Measurements from ENCODE around the gene CDRT15.
"Not testable (repeated sequence)": the region's sequence is repeated elsewhere in the genome, so short reads cannot be mapped to it uniquely, and the experiment has no call there.

CDRT15 gene

DNA sequence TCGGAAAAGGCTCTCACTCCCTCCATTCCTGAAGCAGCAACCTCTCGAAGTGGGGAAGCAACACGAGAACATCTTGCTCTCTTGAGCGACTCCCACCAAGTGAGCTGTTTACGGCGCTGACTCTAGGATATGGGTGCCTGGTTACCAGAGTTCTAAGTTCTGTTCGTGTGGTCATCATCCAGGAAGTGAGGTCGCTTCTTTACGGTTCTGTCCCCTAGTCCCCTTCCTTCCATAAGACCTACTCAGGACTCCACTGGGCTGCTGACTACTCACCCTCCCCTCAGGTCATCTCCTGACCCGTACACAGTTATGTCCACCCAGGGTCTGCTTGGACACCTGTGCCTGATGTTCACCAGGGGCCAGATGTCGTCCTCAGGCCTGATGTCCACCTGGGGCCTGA lies at the start of gene CDRT15:
Gene CDRT15 (minus strand): TSS at position 101 of the 400 bp plus-strand sequence. CDS start 29 bp downstream, at position 72.
- H3K4me1 ChIP-seq (ENCODE audit: control insufficient read depth in 1 of 2, insufficient read depth in 2 of 2, low read length in 2 of 2); H3K9me3 ChIP-seq (ENCODE audit: control insufficient read depth in 1 of 2, low read length in 2 of 2); H3K27me3 ChIP-seq (ENCODE audit: low read depth, low read length); H3K4me3 ChIP-seq (ENCODE audit: low read depth in 1 of 2, low read length in 2 of 2); H3K27ac ChIP-seq (ENCODE audit: low read length); H3K36me3 ChIP-seq (ENCODE audit: control insufficient read depth in 1 of 2, insufficient read depth in 2 of 2, low read length in 2 of 2): not testable (repeated sequence)

DNA sequence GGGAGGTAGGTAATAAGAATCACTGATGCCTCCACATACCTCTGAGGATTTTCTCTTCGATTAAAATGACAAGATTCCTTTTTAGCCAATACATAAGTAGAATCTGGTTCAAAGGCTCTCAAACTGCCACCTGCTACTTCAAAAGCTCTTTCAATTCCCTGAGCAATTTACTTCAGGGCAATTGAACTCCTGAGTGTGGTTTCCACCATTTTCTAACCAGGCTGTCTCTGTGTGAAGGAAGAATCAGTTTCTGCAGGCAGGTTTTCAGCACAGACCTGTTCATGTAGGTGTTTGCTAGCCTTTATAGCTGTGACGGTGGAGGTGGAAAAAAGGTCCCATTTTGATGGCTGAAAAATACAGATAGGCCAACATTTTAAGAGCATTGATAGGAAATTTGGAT lies 46.1 kb upstream of the CDRT15 start:
- H3K4me1 ChIP-seq (ENCODE audit: control insufficient read depth in 1 of 2, insufficient read depth in 2 of 2, low read length in 2 of 2), result no peaks in the 10 kb centered on the region
- no peaks in the 10 kb centered on the region for H3K27me3 ChIP-seq (ENCODE audit: low read depth, low read length)
- no peak overlapping the region for H3K27ac ChIP-seq (ENCODE audit: low read length)
- no peak overlapping the region for H3K4me3 ChIP-seq (ENCODE audit: low read depth in 1 of 2, low read length in 2 of 2)
- H3K9me3 ChIP-seq (ENCODE audit: control insufficient read depth in 1 of 2, low read length in 2 of 2), result peaks cover 0 to 2% of the 10 kb centered on the region in 2 donors
- no peaks in the 10 kb centered on the region for H3K36me3 ChIP-seq (ENCODE audit: control insufficient read depth in 1 of 2, insufficient read depth in 2 of 2, low read length in 2 of 2)

DNA sequence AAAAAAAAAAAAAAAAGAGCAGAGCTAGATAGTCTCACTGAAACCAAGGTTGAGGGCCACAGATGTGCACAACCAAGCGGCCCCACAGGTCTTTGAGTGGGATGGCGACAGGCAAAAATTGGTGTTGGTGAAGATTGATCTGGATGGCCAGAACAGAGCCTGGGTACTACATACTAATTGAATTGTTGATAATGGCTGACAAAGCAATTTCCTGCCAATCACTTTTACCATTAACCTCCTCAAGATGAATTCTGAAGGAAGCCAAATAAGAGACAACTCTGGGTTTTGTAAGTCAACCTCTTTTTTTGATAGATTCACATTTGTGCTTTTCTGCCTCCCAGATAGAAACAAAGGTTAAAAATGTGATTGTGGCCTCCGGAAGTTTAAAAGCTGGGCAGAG lies 44.9 kb upstream of the CDRT15 start:
- no peaks in the 10 kb centered on the region for H3K4me1 ChIP-seq (ENCODE audit: control insufficient read depth in 1 of 2, insufficient read depth in 2 of 2, low read length in 2 of 2)
- no peaks in the 10 kb centered on the region for H3K27me3 ChIP-seq (ENCODE audit: low read depth, low read length)
- H3K4me3 ChIP-seq (ENCODE audit: low read depth in 1 of 2, low read length in 2 of 2), result no peak overlapping the region
- H3K9me3 ChIP-seq (ENCODE audit: control insufficient read depth in 1 of 2, low read length in 2 of 2), result peaks cover 0 to 2% of the 10 kb centered on the region in 2 donors
- H3K27ac ChIP-seq (ENCODE audit: low read length), result no peak overlapping the region
- no peaks in the 10 kb centered on the region for H3K36me3 ChIP-seq (ENCODE audit: control insufficient read depth in 1 of 2, insufficient read depth in 2 of 2, low read length in 2 of 2)

DNA sequence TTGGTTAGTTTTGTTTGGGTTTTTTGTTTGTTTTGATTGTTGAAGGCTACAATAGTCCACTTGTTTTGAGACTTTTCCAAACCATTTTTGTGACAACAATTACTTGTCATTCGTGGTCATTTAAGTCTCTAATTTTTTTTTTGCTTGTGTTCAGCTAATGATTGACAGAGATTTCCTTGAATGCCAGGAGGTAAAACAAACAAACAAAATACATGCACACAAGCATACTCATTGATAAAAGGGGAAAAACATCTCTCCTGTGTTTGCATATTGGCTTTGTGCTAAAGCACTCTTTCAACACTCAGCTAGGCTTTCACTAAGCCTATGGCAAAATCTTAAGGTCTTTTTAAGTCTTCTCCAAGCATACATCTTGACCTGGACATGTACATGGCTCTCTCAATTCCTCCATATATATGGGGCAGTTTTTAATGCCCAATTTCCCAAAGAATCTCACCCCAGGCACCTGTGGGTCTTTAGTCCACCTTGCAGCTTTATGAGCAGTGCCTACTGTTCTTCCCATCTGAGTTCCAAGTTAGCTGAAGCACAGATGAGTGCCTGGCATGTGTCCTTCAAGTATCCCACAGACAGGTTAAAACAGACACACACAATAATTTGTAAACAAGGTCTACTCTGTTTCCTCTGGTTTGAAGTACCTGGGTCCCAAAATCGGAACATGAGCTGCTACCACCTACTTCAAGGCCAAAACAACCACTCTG lies 40.0 kb upstream of the CDRT15 start:
- H3K36me3 ChIP-seq (ENCODE audit: control insufficient read depth in 1 of 2, insufficient read depth in 2 of 2, low read length in 2 of 2), result no peaks in the 10 kb centered on the region
- no peak overlapping the region for H3K4me3 ChIP-seq (ENCODE audit: low read depth in 1 of 2, low read length in 2 of 2)
- H3K9me3 ChIP-seq (ENCODE audit: control insufficient read depth in 1 of 2, low read length in 2 of 2), result peaks cover 0 to 2% of the 10 kb centered on the region in 2 donors
- H3K27ac ChIP-seq (ENCODE audit: low read length), result no peak overlapping the region
- no peaks in the 10 kb centered on the region for H3K4me1 ChIP-seq (ENCODE audit: control insufficient read depth in 1 of 2, insufficient read depth in 2 of 2, low read length in 2 of 2)
- no peaks in the 10 kb centered on the region for H3K27me3 ChIP-seq (ENCODE audit: low read depth, low read length)

DNA sequence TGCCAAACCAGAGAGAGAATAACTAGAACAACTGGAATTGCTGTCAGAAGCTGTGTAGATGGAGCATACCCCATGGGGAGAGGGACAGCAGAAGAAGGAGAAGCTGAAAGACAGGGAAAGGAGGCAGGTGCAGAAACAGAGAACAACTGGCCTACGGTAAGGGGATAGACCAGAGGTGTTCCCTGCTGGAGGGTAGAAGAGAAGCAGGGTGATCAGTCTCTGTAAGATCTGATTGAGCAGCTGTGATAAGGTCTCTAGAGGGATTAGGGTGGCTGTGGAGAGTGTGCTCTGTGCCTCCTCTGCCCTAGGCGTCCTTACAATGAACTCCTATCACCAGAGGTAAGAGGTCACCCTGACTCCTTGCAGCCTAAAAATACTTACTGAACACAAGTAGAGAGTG lies 33.8 kb upstream of the CDRT15 start:
- H3K9me3 ChIP-seq (ENCODE audit: control insufficient read depth in 1 of 2, low read length in 2 of 2), result no peaks in the 10 kb centered on the region
- no peak overlapping the region for H3K4me3 ChIP-seq (ENCODE audit: low read depth in 1 of 2, low read length in 2 of 2)
- H3K27ac ChIP-seq (ENCODE audit: low read length), result no peak overlapping the region
- H3K36me3 ChIP-seq (ENCODE audit: control insufficient read depth in 1 of 2, insufficient read depth in 2 of 2, low read length in 2 of 2), result no peaks in the 10 kb centered on the region
- no peaks in the 10 kb centered on the region for H3K4me1 ChIP-seq (ENCODE audit: control insufficient read depth in 1 of 2, insufficient read depth in 2 of 2, low read length in 2 of 2)
- no peaks in the 10 kb centered on the region for H3K27me3 ChIP-seq (ENCODE audit: low read depth, low read length)

DNA sequence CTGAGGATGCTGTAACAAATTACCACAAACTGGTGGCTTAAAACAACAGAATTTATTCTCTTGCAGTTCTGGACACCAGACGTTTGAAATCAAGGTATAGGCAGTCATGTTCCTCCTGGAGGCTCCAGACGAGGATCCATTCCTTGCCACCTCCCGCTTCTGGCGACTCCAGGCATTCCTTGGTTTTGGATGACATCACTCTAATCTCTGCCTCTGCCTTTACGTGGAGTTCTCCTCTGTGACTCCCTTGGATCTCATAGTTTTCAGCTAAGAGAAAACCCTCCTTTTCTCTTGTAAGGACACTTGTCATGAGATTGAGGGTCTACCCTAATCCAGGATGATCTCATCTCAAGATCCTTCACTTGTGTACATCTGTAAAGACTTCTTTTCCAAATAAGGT lies 32.8 kb upstream of the CDRT15 start:
- Histone ChIP-seq H3K36me3 (ENCODE audit: control insufficient read depth in 1 of 2, insufficient read depth in 2 of 2, low read length in 2 of 2) (no peaks in the 10 kb centered on the region), H3K9me3 (ENCODE audit: control insufficient read depth in 1 of 2, low read length in 2 of 2) (no peaks in the 10 kb centered on the region), H3K4me1 (ENCODE audit: control insufficient read depth in 1 of 2, insufficient read depth in 2 of 2, low read length in 2 of 2) (no peaks in the 10 kb centered on the region), H3K27ac (ENCODE audit: low read length) (no peak overlapping the region), H3K27me3 (ENCODE audit: low read depth, low read length) (no peaks in the 10 kb centered on the region), H3K4me3 (ENCODE audit: low read depth in 1 of 2, low read length in 2 of 2) (no peak overlapping the region)

DNA sequence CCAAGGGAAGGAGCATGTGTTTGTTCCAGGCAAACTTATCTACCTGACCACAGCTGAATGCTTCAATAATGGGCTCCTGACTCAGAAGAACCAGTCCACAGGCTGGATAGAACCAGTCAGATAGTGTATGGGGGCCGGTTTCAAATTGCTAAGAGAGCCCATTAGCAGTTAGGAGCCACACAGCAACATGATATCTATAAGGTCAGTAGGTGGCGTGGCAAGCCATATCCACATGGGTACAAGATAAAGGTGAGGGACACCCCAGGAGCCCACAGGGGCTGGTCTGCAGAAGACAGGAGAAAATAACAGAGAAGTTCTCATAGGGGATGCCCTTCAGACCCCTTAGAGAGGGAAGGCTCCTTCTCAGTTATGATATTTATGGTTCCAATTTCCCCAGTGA lies 31.6 kb upstream of the CDRT15 start:
- H3K27ac ChIP-seq (ENCODE audit: low read length), result no peak overlapping the region
- no peaks in the 10 kb centered on the region for H3K4me1 ChIP-seq (ENCODE audit: control insufficient read depth in 1 of 2, insufficient read depth in 2 of 2, low read length in 2 of 2)
- no peaks in the 10 kb centered on the region for H3K27me3 ChIP-seq (ENCODE audit: low read depth, low read length)
- H3K9me3 ChIP-seq (ENCODE audit: control insufficient read depth in 1 of 2, low read length in 2 of 2), result no peaks in the 10 kb centered on the region
- no peaks in the 10 kb centered on the region for H3K36me3 ChIP-seq (ENCODE audit: control insufficient read depth in 1 of 2, insufficient read depth in 2 of 2, low read length in 2 of 2)
- no peak overlapping the region for H3K4me3 ChIP-seq (ENCODE audit: low read depth in 1 of 2, low read length in 2 of 2)

DNA sequence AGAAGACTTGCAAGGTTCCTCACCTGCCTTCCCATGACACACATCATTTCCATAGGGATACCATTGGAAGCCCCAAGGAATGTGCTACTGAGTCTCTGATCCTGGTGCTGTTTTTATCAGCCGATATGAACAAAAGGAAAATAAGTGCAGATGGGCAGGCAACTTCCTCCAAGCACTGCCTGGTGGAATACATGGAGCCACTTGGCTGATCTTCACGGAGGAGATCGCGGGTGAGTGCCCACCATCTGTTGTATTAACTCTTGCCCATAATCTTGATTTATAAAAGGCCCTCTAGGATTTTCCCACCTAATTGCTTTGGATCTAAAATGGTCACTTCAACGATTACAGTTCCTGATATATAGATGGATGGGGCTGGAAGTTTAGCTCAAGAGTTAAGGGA lies 24.7 kb upstream of the CDRT15 start:
- Histone ChIP-seq H3K4me3 (ENCODE audit: low read depth in 1 of 2, low read length in 2 of 2) (no peak overlapping the region), H3K27ac (ENCODE audit: low read length) (no peak overlapping the region), H3K4me1 (ENCODE audit: control insufficient read depth in 1 of 2, insufficient read depth in 2 of 2, low read length in 2 of 2) (no peaks in the 10 kb centered on the region), H3K36me3 (ENCODE audit: control insufficient read depth in 1 of 2, insufficient read depth in 2 of 2, low read length in 2 of 2) (no peaks in the 10 kb centered on the region), H3K9me3 (ENCODE audit: control insufficient read depth in 1 of 2, low read length in 2 of 2) (peaks cover 0 to 5% of the 10 kb centered on the region in 2 donors), H3K27me3 (ENCODE audit: low read depth, low read length) (no peaks in the 10 kb centered on the region)

DNA sequence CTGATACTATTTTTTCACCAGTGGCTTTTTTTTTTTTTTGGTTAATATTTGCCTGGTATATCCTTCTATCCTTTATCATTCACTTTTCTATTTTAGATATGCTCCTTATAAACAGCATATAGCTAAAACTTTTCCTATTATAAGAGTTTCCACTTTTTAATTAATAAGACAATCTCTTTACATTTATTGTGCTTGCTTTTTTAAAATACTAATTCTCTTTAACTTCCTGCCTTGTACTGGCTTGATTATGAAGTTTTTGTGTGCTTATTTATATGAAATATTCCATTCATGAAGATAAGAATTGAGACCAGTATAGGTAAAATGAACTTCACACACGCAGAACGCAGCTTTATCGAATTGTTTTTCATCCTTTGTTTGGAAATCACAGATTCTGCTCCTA lies 9.0 kb upstream of the CDRT15 start:
- no peaks in the 10 kb centered on the region for H3K36me3 ChIP-seq (ENCODE audit: control insufficient read depth in 1 of 2, insufficient read depth in 2 of 2, low read length in 2 of 2)
- no peaks in the 10 kb centered on the region for H3K27me3 ChIP-seq (ENCODE audit: low read depth, low read length)
- H3K4me1 ChIP-seq (ENCODE audit: control insufficient read depth in 1 of 2, insufficient read depth in 2 of 2, low read length in 2 of 2), result no peaks in the 10 kb centered on the region
- H3K9me3 ChIP-seq (ENCODE audit: control insufficient read depth in 1 of 2, low read length in 2 of 2), result no peaks in the 10 kb centered on the region
- no peak overlapping the region for H3K27ac ChIP-seq (ENCODE audit: low read length)
- H3K4me3 ChIP-seq (ENCODE audit: low read depth in 1 of 2, low read length in 2 of 2), result no peak overlapping the region

DNA sequence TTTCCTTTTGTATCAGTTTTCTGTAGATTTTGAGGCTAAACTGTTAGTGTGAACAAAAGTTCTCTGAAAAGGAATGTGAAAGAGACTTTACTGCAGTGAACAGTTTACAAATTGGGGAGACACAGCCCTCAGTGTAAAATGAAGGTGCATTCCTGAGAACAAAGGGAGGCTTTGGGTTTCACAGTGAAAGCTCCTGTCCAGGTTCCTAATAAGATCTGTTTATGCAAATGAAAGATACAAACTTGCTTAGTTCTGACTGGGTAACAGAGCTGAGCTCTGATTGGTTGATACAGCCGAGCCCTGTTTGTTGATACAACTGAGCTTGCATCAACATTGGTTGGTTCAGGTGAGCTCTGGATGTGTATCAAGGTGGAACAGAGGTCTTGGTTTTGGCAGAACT lies 8.3 kb upstream of the CDRT15 start:
- no peaks in the 10 kb centered on the region for H3K27me3 ChIP-seq (ENCODE audit: low read depth, low read length)
- no peak overlapping the region for H3K27ac ChIP-seq (ENCODE audit: low read length)
- no peak overlapping the region for H3K4me3 ChIP-seq (ENCODE audit: low read depth in 1 of 2, low read length in 2 of 2)
- H3K4me1 ChIP-seq (ENCODE audit: control insufficient read depth in 1 of 2, insufficient read depth in 2 of 2, low read length in 2 of 2), result no peaks in the 10 kb centered on the region
- H3K36me3 ChIP-seq (ENCODE audit: control insufficient read depth in 1 of 2, insufficient read depth in 2 of 2, low read length in 2 of 2), result no peaks in the 10 kb centered on the region
- H3K9me3 ChIP-seq (ENCODE audit: control insufficient read depth in 1 of 2, low read length in 2 of 2), result no peaks in the 10 kb centered on the region

DNA sequence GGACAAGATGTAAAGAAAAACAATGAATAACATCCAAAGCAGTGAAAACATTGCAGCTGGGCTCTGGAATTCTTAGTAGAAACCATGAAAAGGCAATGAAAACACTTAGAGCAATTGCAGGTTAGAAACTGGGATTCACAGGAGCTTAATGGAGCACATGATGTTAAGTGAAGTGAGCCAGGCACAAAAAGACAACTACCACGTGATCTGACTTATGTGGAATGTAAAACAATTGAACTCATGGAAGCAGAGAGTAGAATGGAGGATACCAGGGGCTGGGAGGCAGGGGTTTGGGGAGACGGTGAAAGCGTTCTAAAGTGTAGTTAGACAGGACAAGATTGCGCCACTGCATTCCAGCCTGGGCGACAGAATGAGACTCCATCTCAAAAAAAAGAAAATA lies 2.6 kb upstream of the CDRT15 start:
- not testable (repeated sequence) for H3K36me3 ChIP-seq (ENCODE audit: control insufficient read depth in 1 of 2, insufficient read depth in 2 of 2, low read length in 2 of 2); H3K4me1 ChIP-seq (ENCODE audit: control insufficient read depth in 1 of 2, insufficient read depth in 2 of 2, low read length in 2 of 2); H3K4me3 ChIP-seq (ENCODE audit: low read depth in 1 of 2, low read length in 2 of 2)

DNA sequence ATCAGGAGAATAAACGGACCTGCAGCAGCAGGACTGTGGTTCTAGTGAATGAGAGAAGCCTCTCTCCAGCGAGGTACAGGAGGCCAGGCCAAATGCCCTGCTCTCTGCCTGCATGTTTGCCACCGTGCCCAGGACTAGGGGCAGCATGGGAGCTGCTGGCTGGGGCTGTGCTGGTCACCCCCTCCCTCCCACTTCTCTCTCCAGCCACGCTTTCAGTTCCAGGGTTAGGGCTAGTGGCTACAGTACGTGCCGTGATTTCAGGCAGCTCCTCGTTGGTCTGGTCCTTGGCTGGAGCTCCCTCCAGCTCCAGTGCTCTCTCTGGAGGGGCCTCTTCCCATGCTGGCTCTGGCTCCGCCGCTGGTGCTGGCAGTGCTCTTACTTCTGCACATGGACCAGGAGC lies 630 bp downstream of the CDRT15 start:
- H3K27ac ChIP-seq (ENCODE audit: low read length); H3K36me3 ChIP-seq (ENCODE audit: control insufficient read depth in 1 of 2, insufficient read depth in 2 of 2, low read length in 2 of 2); H3K9me3 ChIP-seq (ENCODE audit: control insufficient read depth in 1 of 2, low read length in 2 of 2); H3K27me3 ChIP-seq (ENCODE audit: low read depth, low read length); H3K4me1 ChIP-seq (ENCODE audit: control insufficient read depth in 1 of 2, insufficient read depth in 2 of 2, low read length in 2 of 2); H3K4me3 ChIP-seq (ENCODE audit: low read depth in 1 of 2, low read length in 2 of 2): not testable (repeated sequence)

More for the DNA sequence above, 2.6 kb upstream of the CDRT15 start:
- H3K27me3 ChIP-seq (ENCODE audit: low read depth, low read length); H3K9me3 ChIP-seq (ENCODE audit: control insufficient read depth in 1 of 2, low read length in 2 of 2); H3K27ac ChIP-seq (ENCODE audit: low read length): not testable (repeated sequence)

Measured in muscle layer of duodenum (tissue), 2 donors.